ENCODE measurements around the gene WDR77.

The WDR77 gene

DNA sequence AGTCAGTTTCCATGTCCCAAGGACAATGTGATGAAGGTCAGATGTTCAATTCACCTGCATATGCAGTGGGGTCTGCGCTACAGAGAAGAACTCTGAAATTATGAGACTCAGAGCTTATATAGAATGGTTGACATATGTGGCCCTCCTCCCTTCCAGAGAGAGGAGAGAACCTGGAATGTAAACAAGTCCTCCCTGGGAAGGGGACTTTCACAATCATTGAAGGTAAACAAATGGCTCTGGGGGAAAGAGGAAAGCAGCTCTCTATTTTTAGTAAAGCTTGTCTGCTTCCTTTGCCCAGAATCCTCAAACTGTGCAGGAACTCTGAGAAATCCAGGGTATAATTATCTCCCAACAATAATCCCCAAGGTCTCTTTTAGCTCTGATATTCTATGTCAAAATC is 31.3 kb downstream of the WDR77 start:
- TF ChIP-seq, protein P1, sequence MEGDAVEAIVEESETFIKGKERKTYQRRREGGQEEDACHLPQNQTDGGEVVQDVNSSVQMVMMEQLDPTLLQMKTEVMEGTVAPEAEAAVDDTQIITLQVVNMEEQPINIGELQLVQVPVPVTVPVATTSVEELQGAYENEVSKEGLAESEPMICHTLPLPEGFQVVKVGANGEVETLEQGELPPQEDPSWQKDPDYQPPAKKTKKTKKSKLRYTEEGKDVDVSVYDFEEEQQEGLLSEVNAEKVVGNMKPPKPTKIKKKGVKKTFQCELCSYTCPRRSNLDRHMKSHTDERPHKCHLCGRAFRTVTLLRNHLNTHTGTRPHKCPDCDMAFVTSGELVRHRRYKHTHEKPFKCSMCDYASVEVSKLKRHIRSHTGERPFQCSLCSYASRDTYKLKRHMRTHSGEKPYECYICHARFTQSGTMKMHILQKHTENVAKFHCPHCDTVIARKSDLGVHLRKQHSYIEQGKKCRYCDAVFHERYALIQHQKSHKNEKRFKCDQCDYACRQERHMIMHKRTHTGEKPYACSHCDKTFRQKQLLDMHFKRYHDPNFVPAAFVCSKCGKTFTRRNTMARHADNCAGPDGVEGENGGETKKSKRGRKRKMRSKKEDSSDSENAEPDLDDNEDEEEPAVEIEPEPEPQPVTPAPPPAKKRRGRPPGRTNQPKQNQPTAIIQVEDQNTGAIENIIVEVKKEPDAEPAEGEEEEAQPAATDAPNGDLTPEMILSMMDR (IDR thresholded peaks at IDR 0.05; ENCODE audit: extremely low read depth, insufficient read depth, missing control alignments), result no peak
- in situ Hi-C loops (cut with MboI; ENCODE audit: low pct_unique_long_range_greater_than_20kb, low sequenced_read_pairs, unreplicated experiment), result no loop called here
- no peak for DNase-seq (ENCODE audit: low spot score)

DNA sequence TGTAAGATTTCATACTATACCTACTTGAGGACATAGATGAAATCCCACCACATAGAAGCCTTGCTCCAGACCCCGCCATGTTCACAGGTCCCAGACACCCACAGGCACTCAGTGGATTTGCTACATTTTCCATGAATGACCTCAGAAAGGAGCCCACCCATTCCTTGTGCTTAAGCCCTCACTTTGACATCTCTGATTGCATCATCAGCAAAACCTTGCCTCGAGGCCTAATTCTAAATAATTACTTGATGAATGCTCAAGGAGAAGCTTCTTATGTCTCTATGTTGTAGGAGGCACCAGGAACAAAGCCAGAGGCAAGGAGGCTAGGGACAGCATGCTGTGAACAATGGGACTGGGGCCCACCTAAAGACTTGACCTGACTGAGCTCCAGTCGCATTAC is 33.6 kb downstream of the WDR77 start:
- DNase-seq (ENCODE audit: low spot score), result no peak
- TF ChIP-seq, protein P1 (IDR thresholded peaks at IDR 0.05; ENCODE audit: extremely low read depth, insufficient read depth, missing control alignments), result no peak
- in situ Hi-C loops (cut with MboI; ENCODE audit: low pct_unique_long_range_greater_than_20kb, low sequenced_read_pairs, unreplicated experiment), result no loop called here

DNA sequence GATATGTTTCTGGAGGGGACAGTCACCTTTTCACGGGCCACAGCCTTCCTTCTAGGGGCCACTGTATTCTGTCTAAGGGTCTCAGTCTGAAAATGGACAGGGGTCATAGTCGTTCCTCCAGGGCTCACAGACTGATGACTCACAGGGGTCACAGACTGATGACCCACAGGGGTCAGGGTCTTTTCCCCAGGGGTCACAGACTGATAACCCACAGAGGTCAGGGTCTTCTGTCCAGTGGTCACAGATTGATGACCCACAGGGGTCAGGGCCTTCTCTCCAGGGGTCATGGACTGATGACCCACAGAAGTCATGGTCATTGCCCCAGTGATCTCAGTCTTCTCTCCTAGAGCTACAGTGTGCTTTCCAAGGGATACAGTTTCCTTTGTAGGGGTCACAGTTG is 34.3 kb downstream of the WDR77 start:
- in situ Hi-C loops (cut with MboI; ENCODE audit: low pct_unique_long_range_greater_than_20kb, low sequenced_read_pairs, unreplicated experiment), result no loop called here
- TF ChIP-seq, protein P1 (IDR thresholded peaks at IDR 0.05; ENCODE audit: extremely low read depth, insufficient read depth, missing control alignments), result no peak
- no peak for DNase-seq (ENCODE audit: low spot score)

GRCh38 chr1:111412839-111413238 is 36.2 kb downstream of the WDR77 start:
- in situ Hi-C loops (cut with MboI; ENCODE audit: low pct_unique_long_range_greater_than_20kb, low sequenced_read_pairs, unreplicated experiment), result no loop called here
- DNase-seq (ENCODE audit: low spot score), result no peak
- TF ChIP-seq, protein P1 (IDR thresholded peaks at IDR 0.05; ENCODE audit: extremely low read depth, insufficient read depth, missing control alignments), result no peak

DNA sequence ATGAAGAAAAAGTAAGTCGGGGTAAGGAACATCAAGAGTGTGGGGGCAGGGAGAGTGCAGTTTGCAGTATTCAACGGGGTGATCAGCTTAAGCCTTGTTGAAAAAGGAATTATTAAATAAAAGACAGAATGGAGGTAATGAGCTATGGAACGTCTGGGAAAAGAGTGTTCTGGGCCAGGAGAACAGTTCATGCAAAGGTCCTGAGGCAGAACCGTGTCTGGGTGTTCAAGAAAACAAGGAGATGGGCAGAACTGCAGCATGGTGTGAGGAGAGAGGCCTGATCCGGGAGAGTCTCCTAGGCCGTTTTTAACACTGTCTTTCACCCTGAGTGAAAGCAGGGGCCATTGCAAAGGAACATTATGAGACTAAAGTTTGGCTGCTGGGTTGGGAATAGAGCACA is 41.8 kb downstream of the WDR77 start:
- TF ChIP-seq, protein P1 (IDR thresholded peaks at IDR 0.05; ENCODE audit: extremely low read depth, insufficient read depth, missing control alignments), result no peak
- in situ Hi-C loops (cut with MboI; ENCODE audit: low pct_unique_long_range_greater_than_20kb, low sequenced_read_pairs, unreplicated experiment), result no loop called here
- DNase-seq (ENCODE audit: low spot score), result no peak

GRCh38 chr1:111406321-111406768 is 42.7 kb downstream of the WDR77 start:
- in situ Hi-C loops (cut with MboI; ENCODE audit: low pct_unique_long_range_greater_than_20kb, low sequenced_read_pairs, unreplicated experiment), result no loop called here
- TF ChIP-seq, protein P1 (IDR thresholded peaks at IDR 0.05; ENCODE audit: extremely low read depth, insufficient read depth, missing control alignments), result no peak
- peak; percentile 60 for DNase-seq (ENCODE audit: low spot score)

- DNase-seq (ENCODE audit: low spot score), result no peak
- TF ChIP-seq, protein P1 (IDR thresholded peaks at IDR 0.05; ENCODE audit: extremely low read depth, insufficient read depth, missing control alignments), result no peak
- in situ Hi-C loops (cut with MboI; ENCODE audit: low pct_unique_long_range_greater_than_20kb, low sequenced_read_pairs, unreplicated experiment), result no loop called here
These were observed 44.5 kb downstream of the WDR77 start for GRCh38 chr1:111404588-111404987.
